ENCODE measurements around the gene SQSTM1. TPM values are rescaled to one million over a fixed set of nuclear protein-coding genes. Genes with fewer than 3 reads are reported as not detected.

Gene SQSTM1
- polyA plus RNA-seq, 1 of the 3 experiments (the other 2 are of a cell fraction) = 181 TPM

- H2AFZ ChIP-seq (ENCODE audit: low read depth) = no peak overlapping the region
- H3K9ac ChIP-seq = no peak overlapping the region
- H3K4me1 ChIP-seq (ENCODE audit: control insufficient read depth in 1 of 2, insufficient read depth in 2 of 2, low read depth in 1 of 2, low read length in 1 of 2) = peaks cover 4 to 5% of the 10 kb centered on the region in 2 experiments; a peak in 3 of 4 replicates
- peaks cover 72 to 90% of the 10 kb centered on the region in 2 experiments for H3K36me3 ChIP-seq (replicated peaks in 1 of 2; ENCODE audit: control insufficient read depth in 1 of 2, insufficient read depth in 2 of 2, low read length in 1 of 2)
- H3K9me3 ChIP-seq = no peaks in the 10 kb centered on the region
- H3K79me2 ChIP-seq (ENCODE audit: insufficient read depth) = peaks cover 75% of the 10 kb centered on the region
- peaks cover 81% of the 10 kb centered on the region for H4K20me1 ChIP-seq (ENCODE audit: insufficient read depth)
- no peak for TF ChIP-seq EP300 (IDR thresholded peaks at IDR 0.05; ENCODE audit: borderline replicate concordance in 1 of 2, low read depth in 1 of 2, low read length in 1 of 2)
- no peak for TF ChIP-seq SIN3A (IDR thresholded peaks at IDR 0.05; ENCODE audit: borderline replicate concordance, low read depth, low read length)
- TF ChIP-seq FOSL2 (IDR thresholded peaks at IDR 0.05; ENCODE audit: borderline replicate concordance, low read depth) = peak; percentile 27; the same call in 1 of the 2 replicates
- ChIA-PET CTCF (no interaction called here), POLR2A (no interaction called here)
- DNase-seq = peak; percentile 12
- 72% methylated on average over 9 of the region's 9 CpGs for WGBS (ENCODE audit: low lambda C conversion rate)
- H3K27me3 ChIP-seq (ENCODE audit: insufficient read depth) = no peaks in the 10 kb centered on the region
- H3K27ac ChIP-seq (ENCODE audit: low read depth in 2 of 2, low read length in 1 of 2) = 0 out of 4 replicates have a peak overlapping the region, but pooled peaks of 1 of the 2 experiments have one; percentile 15
- H3K9me2 ChIP-seq = no peaks in the 10 kb centered on the region
- 0 out of 2 replicates have a peak overlapping the region, but pooled peaks have one; percentile 4 for H3K4me2 ChIP-seq
- H3F3A ChIP-seq (replicated peaks; ENCODE audit: insufficient read depth) = peaks cover 23% of the 10 kb centered on the region
- no peak overlapping the region for H3K4me3 ChIP-seq (ENCODE audit: low read depth in 2 of 2, low read length in 1 of 2)
Measured at GRCh38 chr5:179827680-179828079, 7.0 kb downstream of the SQSTM1 start.

DNA sequence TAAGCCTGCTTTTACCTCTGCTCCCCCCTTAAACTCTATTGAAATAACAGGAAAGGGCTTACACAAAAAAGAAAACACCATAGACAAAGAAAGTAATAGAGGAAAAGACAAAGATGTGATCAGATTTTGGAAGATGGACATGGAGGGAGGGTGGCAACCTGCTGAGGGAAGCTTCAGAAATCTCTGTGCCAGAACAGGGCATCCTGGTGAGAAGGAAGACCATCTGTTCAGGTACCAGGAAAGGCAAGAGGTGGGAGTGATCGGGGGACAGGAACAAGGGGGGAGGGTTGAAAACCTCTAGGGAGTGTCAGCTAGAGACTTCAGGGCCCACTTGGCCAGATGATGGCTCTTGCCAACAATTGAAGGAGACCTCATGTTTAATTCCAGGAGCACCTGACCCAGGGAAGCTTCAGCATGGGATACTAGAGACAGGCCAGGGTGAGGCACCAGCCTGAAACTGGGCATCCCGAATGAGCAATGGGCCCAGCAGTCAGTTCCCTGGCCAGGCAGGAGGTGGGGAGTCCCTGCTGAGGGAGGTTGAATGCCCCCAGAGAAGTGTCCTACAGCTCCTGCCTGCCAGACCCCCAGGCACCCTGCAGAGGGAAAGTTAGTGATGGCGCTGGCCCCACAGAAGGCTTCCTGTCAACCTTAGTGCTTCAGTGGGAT is 8.2 kb downstream of the SQSTM1 start:
- H3K4me2 ChIP-seq = no peak overlapping the region

More for the DNA sequence above, 8.2 kb downstream of the SQSTM1 start:
- Histone ChIP-seq H4K20me1 (ENCODE audit: insufficient read depth) (peaks cover 75% of the 10 kb centered on the region), H3K4me3 (ENCODE audit: low read depth in 2 of 2, low read length in 1 of 2) (no peak overlapping the region), H3K27me3 (ENCODE audit: insufficient read depth) (no peaks in the 10 kb centered on the region), H2AFZ (ENCODE audit: low read depth) (no peak overlapping the region), H3K27ac (ENCODE audit: low read depth in 2 of 2, low read length in 1 of 2) (no peak overlapping the region), H3K79me2 (ENCODE audit: insufficient read depth) (peaks cover 63% of the 10 kb centered on the region), H3K9me2 (no peaks in the 10 kb centered on the region), H3K4me1 (ENCODE audit: control insufficient read depth in 1 of 2, insufficient read depth in 2 of 2, low read depth in 1 of 2, low read length in 1 of 2) (peaks cover 0 to 3% of the 10 kb centered on the region in 2 experiments; a peak in 1 of 4 replicates), H3F3A (replicated peaks; ENCODE audit: insufficient read depth) (peaks cover 32% of the 10 kb centered on the region), H3K9me3 (no peaks in the 10 kb centered on the region), H3K36me3 (replicated peaks in 1 of 2; ENCODE audit: control insufficient read depth in 1 of 2, insufficient read depth in 2 of 2, low read length in 1 of 2) (peaks cover 76 to 90% of the 10 kb centered on the region in 2 experiments), H3K9ac (no peak overlapping the region)
- TF ChIP-seq MXI1 (IDR thresholded peaks at IDR 0.05; ENCODE audit: low read depth, low read length) (no peak), RFX5 (IDR thresholded peaks at IDR 0.05; ENCODE audit: low read length) (no peak), POLR2AphosphoS5 (IDR thresholded peaks at IDR 0.05; ENCODE audit: low read depth, low read length) (no peak), NRF1 (IDR thresholded peaks at IDR 0.05; ENCODE audit: low read depth, low read length) (no peak), RCOR1 (IDR thresholded peaks at IDR 0.05; ENCODE audit: low read length) (no peak), FOXM1 (IDR thresholded peaks at IDR 0.05; ENCODE audit: low read depth) (no peak), RXRA (IDR thresholded peaks at IDR 0.05; ENCODE audit: borderline replicate concordance, low read depth) (no peak), TAF1 (IDR thresholded peaks at IDR 0.05; ENCODE audit: borderline replicate concordance, low read depth, low read length) (no peak), CHD2 (IDR thresholded peaks at IDR 0.05; ENCODE audit: low read length, partially characterized antibody) (no peak), NFIC (IDR thresholded peaks at IDR 0.05; ENCODE audit: borderline replicate concordance) (no peak), MEF2A (IDR thresholded peaks at IDR 0.05; ENCODE audit: borderline replicate concordance, low read depth) (no peak), TEAD4 (IDR thresholded peaks at IDR 0.05; ENCODE audit: borderline replicate concordance, insufficient read depth) (no peak)
- TF ChIP-seq, protein P1, sequence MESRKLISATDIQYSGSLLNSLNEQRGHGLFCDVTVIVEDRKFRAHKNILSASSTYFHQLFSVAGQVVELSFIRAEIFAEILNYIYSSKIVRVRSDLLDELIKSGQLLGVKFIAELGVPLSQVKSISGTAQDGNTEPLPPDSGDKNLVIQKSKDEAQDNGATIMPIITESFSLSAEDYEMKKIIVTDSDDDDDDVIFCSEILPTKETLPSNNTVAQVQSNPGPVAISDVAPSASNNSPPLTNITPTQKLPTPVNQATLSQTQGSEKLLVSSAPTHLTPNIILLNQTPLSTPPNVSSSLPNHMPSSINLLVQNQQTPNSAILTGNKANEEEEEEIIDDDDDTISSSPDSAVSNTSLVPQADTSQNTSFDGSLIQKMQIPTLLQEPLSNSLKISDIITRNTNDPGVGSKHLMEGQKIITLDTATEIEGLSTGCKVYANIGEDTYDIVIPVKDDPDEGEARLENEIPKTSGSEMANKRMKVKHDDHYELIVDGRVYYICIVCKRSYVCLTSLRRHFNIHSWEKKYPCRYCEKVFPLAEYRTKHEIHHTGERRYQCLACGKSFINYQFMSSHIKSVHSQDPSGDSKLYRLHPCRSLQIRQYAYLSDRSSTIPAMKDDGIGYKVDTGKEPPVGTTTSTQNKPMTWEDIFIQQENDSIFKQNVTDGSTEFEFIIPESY (IDR thresholded peaks at IDR 0.05; ENCODE audit: borderline replicate concordance, low read depth) = no peak
- TF ChIP-seq, protein P2, sequence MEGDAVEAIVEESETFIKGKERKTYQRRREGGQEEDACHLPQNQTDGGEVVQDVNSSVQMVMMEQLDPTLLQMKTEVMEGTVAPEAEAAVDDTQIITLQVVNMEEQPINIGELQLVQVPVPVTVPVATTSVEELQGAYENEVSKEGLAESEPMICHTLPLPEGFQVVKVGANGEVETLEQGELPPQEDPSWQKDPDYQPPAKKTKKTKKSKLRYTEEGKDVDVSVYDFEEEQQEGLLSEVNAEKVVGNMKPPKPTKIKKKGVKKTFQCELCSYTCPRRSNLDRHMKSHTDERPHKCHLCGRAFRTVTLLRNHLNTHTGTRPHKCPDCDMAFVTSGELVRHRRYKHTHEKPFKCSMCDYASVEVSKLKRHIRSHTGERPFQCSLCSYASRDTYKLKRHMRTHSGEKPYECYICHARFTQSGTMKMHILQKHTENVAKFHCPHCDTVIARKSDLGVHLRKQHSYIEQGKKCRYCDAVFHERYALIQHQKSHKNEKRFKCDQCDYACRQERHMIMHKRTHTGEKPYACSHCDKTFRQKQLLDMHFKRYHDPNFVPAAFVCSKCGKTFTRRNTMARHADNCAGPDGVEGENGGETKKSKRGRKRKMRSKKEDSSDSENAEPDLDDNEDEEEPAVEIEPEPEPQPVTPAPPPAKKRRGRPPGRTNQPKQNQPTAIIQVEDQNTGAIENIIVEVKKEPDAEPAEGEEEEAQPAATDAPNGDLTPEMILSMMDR (IDR thresholded peaks at IDR 0.05) = no peak
- TF ChIP-seq, protein P3, sequence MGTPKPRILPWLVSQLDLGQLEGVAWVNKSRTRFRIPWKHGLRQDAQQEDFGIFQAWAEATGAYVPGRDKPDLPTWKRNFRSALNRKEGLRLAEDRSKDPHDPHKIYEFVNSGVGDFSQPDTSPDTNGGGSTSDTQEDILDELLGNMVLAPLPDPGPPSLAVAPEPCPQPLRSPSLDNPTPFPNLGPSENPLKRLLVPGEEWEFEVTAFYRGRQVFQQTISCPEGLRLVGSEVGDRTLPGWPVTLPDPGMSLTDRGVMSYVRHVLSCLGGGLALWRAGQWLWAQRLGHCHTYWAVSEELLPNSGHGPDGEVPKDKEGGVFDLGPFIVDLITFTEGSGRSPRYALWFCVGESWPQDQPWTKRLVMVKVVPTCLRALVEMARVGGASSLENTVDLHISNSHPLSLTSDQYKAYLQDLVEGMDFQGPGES (IDR thresholded peaks at IDR 0.05; ENCODE audit: low read depth, low read length) = no peak
- TF ChIP-seq, protein P4, sequence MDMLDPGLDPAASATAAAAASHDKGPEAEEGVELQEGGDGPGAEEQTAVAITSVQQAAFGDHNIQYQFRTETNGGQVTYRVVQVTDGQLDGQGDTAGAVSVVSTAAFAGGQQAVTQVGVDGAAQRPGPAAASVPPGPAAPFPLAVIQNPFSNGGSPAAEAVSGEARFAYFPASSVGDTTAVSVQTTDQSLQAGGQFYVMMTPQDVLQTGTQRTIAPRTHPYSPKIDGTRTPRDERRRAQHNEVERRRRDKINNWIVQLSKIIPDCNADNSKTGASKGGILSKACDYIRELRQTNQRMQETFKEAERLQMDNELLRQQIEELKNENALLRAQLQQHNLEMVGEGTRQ (IDR thresholded peaks at IDR 0.05; ENCODE audit: borderline replicate concordance, low read depth, low read length) = no peak
- 96% methylated on average over 2 of the region's 3 CpGs for WGBS (ENCODE audit: low lambda C conversion rate)
- CTCF ChIA-PET = interaction anchor here (0.8 kb wide), 1 partner anchor 66 kb away, joined by 3 read pairs; no protein-coding TSS in a partner anchor
- POLR2A ChIA-PET = interaction anchor here (0.6 kb wide), 1 partner anchor 214 kb away, joined by 4 read pairs; no protein-coding TSS in a partner anchor
- DNase-seq = no peak

Data from SK-N-SH (cell line).